Measurements from ENCODE around the gene GTPBP8.

DNA sequence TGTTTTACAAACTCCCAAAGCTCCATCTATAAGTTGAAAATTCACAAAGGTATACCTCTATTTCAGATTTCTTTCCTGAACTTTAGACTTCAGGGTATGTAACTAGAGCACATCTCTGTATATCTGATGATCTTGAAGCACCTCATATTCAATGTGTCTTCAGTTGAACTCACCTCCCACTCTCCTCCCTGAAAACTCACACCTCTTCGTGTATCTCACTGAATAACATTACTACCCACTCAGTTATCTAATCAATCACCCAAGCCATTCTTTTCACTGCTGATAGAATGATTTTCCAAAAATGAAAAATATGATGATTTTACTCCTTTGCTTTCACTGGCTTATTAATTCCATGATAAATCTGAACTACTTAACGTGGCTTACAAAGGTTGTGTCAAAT, 52.9 kb downstream of the GTPBP8 start:
- TF ChIP-seq, protein P1, sequence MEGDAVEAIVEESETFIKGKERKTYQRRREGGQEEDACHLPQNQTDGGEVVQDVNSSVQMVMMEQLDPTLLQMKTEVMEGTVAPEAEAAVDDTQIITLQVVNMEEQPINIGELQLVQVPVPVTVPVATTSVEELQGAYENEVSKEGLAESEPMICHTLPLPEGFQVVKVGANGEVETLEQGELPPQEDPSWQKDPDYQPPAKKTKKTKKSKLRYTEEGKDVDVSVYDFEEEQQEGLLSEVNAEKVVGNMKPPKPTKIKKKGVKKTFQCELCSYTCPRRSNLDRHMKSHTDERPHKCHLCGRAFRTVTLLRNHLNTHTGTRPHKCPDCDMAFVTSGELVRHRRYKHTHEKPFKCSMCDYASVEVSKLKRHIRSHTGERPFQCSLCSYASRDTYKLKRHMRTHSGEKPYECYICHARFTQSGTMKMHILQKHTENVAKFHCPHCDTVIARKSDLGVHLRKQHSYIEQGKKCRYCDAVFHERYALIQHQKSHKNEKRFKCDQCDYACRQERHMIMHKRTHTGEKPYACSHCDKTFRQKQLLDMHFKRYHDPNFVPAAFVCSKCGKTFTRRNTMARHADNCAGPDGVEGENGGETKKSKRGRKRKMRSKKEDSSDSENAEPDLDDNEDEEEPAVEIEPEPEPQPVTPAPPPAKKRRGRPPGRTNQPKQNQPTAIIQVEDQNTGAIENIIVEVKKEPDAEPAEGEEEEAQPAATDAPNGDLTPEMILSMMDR (IDR thresholded peaks at IDR 0.05): no peak
- no peak for TF ChIP-seq EZH2 (IDR thresholded peaks at IDR 0.05; ENCODE audit: borderline replicate concordance, insufficient read depth, low read depth, low read length, poor library complexity, severe bottlenecking)

All from B cell (primary cell).